Testis (tissue), 3 donors: ENCODE results near the gene FGFR3. TPM values are rescaled to one million over a fixed set of nuclear protein-coding genes. Genes with fewer than 3 reads are reported as not detected.

Experiments
- DNase-seq: peaks from one replicate; pipeline ENCODE4 v3.0.0-alpha.2; 2019
- H3K27ac ChIP-seq, 2 donors: fragments of 200-600 bp; sonication (generic); one replicate each; pipeline ENCODE4 v1.5.1; 2019
- H3K27me3 ChIP-seq: fragments of 200-600 bp; sonication (generic); one replicate; pipeline ENCODE4 v1.5.1; 2019
- H3K36me3 ChIP-seq: fragments of 200-600 bp; sonication (generic); one replicate; pipeline ENCODE4 v1.5.1; 2017; ENCODE audit warnings: low read depth; ENCODE audit errors: missing control alignments
- H3K4me1 ChIP-seq: fragments of 200-600 bp; sonication (generic); one replicate; pipeline ENCODE4 v1.5.1; 2019
- H3K4me3 ChIP-seq, 2 donors: fragments of 200-600 bp; sonication (generic); one replicate each; pipeline ENCODE4 v1.5.1; 2017 to 2019
- H3K9me3 ChIP-seq: fragments of 200-600 bp; sonication (generic); one replicate; pipeline ENCODE4 v1.5.1; 2017
- POLR2A ChIP-seq: fragments of 450-650 bp; IDR thresholded peaks from one replicate; pipeline ENCODE4 v1.6.1; 2017; ENCODE audit warnings: antibody characterized with exemption, mild to moderate bottlenecking, moderate library complexity
- WGBS, 2 donors: methylation state at CpG; one replicate each; pipeline ENCODE4 v1.1.5; 2018; 5-methylcytosine and 5-hydroxymethylcytosine counted together
- intact Hi-C: fragments of 100-400 bp; cut with DNase I; formaldehyde crosslinking; loops from one replicate; pipeline ENCODE4 v1.15.1; 2023; ENCODE audit warnings: low total_unique reads
- polyA plus RNA-seq: library from polyadenylated mRNA; stranded (reverse); fragments of 350-450 nt; fragmentation: Illumina TruSeq; extraction: RNeasy Lipid Tissue Mini Kit (QIAGEN cat#74804); gene quantifications from one replicate; pipeline ENCODE4 v1.2.3, GENCODE V29; 2014; ENCODE audit warnings: low read depth, low replicate concordance; ENCODE audit not compliant: insufficient read depth
- total RNA-seq, 2 donors: library from RNA; depleted of rRNA; stranded (reverse); fragments of >200 nt; gene quantifications; one replicate each; pipeline ENCODE4 v1.2.3, GENCODE V29; 2016
- TF ChIP-seq, protein P1 (sequence below), 3 experiments: fragments of 450-650 bp in 2 of 3; fragments of 200-600 bp in 1 of 3; sonication (generic) in 1 of 3; IDR thresholded peaks; one replicate each; pipeline ENCODE4 v1.5.1; 2016 to 2019; ENCODE audit warnings: antibody characterized with exemption in 3 of 3, mild to moderate bottlenecking in 2 of 3, moderate library complexity in 1 of 3

Gene FGFR3
- total and polyA plus RNA-seq, 3 donors from 2014 or later = 39.2 to 93.7 (median 79.6) TPM

DNA sequence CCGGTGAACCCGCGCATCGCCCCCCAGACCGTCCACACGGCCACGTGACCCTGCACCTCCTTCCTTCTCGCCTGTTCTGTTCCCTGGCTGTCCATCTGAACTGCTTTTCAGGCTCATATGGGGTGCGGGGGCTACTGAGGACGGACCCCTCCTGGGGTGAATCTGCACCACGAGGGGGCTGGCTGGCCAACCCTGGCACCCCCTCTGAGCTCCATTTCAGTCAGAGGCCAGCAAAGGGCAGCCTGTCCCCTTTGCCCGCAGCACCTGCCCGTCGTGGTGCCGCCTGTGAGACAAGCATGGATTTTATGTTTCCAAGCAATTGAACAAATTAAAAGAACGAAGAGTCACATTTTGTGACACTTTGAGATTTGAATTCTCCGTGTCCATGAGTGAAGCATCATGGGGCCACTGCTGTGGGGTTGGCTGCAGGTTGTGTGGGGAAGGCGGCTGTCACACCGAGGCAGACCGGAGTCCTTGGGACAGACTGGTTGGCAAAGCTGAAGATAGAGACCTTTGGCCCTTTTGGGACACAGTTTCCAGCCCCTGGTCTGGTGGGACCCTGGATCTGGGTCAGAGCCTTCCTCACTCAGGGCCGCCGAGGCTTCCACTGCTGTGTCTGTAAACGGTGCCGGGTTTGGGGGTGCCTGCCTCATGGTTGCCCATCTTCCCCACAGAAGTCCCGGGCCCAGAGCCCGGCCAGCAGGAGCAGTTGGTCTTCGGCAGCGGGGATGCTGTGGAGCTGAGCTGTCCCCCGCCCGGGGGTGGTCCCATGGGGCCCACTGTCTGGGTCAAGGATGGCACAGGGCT lies 5.7 kb downstream of the FGFR3 start:
- DNase-seq = no peak
- intact Hi-C loops = no loop called here
- Histone ChIP-seq H3K4me1 (peaks cover 9% of the 10 kb centered on the region), H3K4me3 (no peak overlapping the region), H3K36me3 (no peaks in the 10 kb centered on the region), H3K27me3 (no peaks in the 10 kb centered on the region), H3K9me3 (no peaks in the 10 kb centered on the region), H3K27ac (no peak overlapping the region)
- 85 to 90% methylated on average over 24 to 30 of the region's 30 CpGs for WGBS, 2 donors
- TF ChIP-seq, protein P1, sequence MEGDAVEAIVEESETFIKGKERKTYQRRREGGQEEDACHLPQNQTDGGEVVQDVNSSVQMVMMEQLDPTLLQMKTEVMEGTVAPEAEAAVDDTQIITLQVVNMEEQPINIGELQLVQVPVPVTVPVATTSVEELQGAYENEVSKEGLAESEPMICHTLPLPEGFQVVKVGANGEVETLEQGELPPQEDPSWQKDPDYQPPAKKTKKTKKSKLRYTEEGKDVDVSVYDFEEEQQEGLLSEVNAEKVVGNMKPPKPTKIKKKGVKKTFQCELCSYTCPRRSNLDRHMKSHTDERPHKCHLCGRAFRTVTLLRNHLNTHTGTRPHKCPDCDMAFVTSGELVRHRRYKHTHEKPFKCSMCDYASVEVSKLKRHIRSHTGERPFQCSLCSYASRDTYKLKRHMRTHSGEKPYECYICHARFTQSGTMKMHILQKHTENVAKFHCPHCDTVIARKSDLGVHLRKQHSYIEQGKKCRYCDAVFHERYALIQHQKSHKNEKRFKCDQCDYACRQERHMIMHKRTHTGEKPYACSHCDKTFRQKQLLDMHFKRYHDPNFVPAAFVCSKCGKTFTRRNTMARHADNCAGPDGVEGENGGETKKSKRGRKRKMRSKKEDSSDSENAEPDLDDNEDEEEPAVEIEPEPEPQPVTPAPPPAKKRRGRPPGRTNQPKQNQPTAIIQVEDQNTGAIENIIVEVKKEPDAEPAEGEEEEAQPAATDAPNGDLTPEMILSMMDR (IDR thresholded peaks at IDR 0.05) = no peak
- no peak for TF ChIP-seq POLR2A

DNA sequence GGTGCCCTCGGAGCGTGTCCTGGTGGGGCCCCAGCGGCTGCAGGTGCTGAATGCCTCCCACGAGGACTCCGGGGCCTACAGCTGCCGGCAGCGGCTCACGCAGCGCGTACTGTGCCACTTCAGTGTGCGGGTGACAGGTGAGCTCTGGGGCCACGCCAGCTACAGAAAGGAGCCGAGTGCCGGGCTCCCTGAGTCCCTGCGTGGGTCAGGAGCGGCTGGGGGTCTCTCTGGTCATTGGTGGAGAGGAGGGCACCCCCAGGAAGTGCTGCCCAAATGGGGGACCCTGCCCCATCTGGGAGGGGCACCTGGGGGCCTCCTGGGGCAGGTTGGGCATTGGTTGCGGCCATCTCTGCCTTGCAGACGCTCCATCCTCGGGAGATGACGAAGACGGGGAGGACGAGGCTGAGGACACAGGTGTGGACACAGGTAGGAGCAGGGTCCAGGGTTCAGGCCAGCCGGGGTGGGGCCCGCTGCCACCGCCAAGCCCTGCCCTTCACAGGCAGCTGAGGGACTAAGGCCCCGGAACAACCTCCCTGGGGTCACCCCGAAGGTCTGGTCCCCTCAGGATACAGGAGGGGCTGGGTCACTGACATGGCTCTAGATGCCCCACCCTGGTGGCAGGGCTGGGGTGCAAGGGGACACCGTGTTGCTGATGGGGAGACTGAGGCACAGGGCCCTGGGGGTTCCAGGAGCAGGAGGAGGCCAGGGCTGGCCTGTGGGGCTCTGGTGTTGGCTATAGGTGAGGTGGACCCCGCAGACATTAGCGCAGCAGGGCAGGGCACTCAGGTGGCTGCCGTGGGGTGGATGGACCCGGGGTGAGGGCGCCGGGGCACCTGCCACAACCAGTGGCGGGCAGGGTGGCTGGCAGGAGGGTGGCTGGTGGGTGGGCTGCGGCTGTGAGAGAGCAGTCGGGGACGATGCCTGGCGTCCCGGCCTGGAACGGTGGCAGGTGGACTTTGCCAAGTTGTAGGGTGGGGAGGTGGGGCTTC lies 6.6 kb downstream of the FGFR3 start:
- intact Hi-C loops = no loop called here
- DNase-seq = no peak
- no peak for TF ChIP-seq POLR2A
- TF ChIP-seq, protein P1 (IDR thresholded peaks at IDR 0.05) = no peak
- 93 to 96% methylated on average over 9 to 41 of the region's 41 CpGs for WGBS, 2 donors
- H3K27me3 ChIP-seq = no peaks in the 10 kb centered on the region
- H3K4me3 ChIP-seq = no peak overlapping the region
- no peaks in the 10 kb centered on the region for H3K9me3 ChIP-seq
- H3K27ac ChIP-seq = no peak overlapping the region
- peaks cover 6% of the 10 kb centered on the region for H3K4me1 ChIP-seq
- no peaks in the 10 kb centered on the region for H3K36me3 ChIP-seq

DNA sequence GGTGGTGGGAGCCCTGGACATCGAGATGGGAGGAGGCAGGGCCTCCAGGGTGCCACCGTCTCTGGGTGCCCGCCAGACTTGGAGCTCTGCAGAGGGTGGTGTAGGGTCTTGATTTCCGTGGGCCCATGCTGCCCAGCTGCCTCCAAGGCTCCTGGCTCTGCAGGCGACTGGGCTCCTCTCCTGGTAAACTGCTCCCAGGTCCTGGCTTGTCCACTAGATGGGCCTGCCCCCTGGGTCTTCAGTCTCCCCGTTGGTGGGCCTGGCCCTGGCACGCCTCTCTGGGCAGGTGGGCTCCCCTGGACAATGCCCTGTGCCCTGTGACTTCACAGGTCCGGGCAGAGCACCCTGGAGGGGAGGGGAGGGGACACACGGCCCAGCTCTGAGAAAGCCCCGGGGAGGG lies 7.7 kb downstream of the FGFR3 start:
- H3K9me3 ChIP-seq = no peaks in the 10 kb centered on the region
- 74% methylated on average over 10 of the region's 10 CpGs; no CpG with 5 or more reads in 1 of the 2 donors for WGBS, 2 donors
- TF ChIP-seq, protein P1 (IDR thresholded peaks at IDR 0.05) = no peak
- TF ChIP-seq POLR2A = no peak
- intact Hi-C loops = no loop called here
- H3K4me3 ChIP-seq = no peak overlapping the region
- no peak overlapping the region for H3K27ac ChIP-seq
- no peaks in the 10 kb centered on the region for H3K4me1 ChIP-seq
- H3K27me3 ChIP-seq = no peaks in the 10 kb centered on the region
- no peak for DNase-seq
- H3K36me3 ChIP-seq = no peaks in the 10 kb centered on the region

DNA sequence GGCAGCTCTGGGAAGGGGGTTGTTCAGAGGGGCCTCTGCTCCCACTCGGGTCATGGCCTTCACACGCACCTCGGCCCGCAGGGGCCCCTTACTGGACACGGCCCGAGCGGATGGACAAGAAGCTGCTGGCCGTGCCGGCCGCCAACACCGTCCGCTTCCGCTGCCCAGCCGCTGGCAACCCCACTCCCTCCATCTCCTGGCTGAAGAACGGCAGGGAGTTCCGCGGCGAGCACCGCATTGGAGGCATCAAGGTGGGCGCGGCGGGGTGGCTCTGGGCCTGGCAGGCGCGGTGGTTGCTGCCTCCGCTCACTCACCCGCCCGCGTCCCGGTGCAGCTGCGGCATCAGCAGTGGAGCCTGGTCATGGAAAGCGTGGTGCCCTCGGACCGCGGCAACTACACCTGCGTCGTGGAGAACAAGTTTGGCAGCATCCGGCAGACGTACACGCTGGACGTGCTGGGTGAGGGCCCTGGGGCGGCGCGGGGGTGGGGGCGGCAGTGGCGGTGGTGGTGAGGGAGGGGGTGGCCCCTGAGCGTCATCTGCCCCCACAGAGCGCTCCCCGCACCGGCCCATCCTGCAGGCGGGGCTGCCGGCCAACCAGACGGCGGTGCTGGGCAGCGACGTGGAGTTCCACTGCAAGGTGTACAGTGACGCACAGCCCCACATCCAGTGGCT lies 8.3 kb downstream of the FGFR3 start:
- 93 to 98% methylated on average over 45 to 48 of the region's 56 CpGs for WGBS, 2 donors
- intact Hi-C loops = no loop called here
- TF ChIP-seq, protein P1 (IDR thresholded peaks at IDR 0.05) = no peak
- TF ChIP-seq POLR2A = no peak
- Histone ChIP-seq H3K27ac (no peak overlapping the region), H3K36me3 (no peaks in the 10 kb centered on the region), H3K4me3 (no peak overlapping the region), H3K4me1 (no peaks in the 10 kb centered on the region), H3K9me3 (no peaks in the 10 kb centered on the region), H3K27me3 (no peaks in the 10 kb centered on the region)
- no peak for DNase-seq
